Fibroblast of skin of right quadriceps (primary cell): ENCODE results near the gene CLDN24.
"Not testable (repeated sequence)": the region's sequence is repeated elsewhere in the genome, so short reads cannot be mapped to it uniquely, and the experiment has no call there.

Experiments used
- DNase-seq: peaks from one replicate; pipeline ENCODE4 v3.0.0-alpha.2; 2013

The CLDN24 gene

DNA sequence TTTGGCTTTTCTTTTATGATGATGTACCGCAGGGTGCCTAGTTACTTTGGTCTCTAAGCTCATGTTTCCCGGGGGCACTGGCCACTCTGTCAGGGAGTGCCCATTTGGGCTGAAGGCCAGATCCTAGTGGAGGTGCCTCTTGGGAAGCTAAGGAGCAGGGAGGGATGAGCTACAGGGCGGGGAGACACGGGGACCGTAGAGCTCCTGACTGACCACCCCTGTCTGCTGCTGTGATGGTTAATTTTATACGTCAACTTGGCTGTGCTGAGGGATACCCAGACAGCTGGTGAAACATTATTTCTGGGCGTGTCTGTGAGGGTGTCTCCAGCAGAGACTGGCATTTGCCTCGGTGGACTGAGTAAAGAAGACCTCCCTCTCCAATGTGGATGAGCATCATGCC lies 24.9 kb upstream of the CLDN24 start:
- DNase-seq, result no peak

DNA sequence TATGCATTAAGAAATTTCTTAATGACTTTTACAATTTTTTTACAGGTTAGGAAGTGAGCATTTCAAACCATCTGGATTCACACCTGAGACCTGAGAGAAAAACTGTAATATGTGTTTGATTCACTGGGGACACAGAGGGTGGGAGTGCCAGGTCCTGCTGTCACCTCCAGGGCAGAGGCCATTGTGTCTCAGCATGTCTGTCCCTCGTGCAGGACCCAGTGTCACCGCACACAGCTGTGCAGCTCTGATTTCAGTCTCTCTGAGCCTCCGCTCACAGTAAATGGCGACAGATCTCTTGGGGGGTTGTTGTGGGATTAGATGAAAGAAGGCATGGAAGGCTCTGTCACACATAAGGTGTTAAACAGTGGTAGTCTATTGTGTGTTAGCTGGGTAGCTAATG lies 23.0 kb upstream of the CLDN24 start:
- no peak for DNase-seq

DNA sequence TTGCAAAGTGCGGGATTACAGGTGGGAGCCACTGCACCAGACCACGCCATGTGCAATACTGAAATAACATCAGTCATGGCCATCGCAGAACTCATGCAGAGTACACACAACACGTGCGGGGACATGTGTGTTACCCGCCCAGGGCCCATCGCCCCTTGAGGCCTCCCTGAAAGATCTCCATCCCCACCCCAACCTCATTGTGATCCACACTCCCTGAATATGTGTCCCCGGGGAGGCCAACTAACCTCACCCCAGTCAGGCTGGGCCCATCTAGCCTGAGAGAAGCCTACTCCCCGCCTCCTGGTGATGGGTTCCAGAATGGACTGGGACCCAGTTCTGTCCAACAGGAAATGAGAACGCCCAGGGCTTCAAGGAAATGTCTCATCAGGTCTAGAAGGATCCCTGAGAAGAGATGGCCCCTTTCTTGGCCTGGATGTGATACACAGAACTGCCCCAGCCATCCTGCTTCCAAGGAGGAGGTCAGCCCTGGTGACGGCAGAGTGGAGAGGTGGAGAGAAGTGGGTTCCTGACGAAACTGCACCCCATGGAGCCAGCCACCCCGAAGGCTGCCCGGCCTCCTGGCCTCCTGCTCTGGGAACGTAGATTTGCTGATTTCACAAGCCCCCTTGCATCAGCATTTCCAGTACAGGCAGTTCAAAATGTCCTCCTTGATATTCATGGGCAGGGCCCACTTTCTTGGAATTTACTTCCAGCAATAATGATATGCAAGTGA lies 22.5 kb upstream of the CLDN24 start:
- DNase-seq, result no peak

DNA sequence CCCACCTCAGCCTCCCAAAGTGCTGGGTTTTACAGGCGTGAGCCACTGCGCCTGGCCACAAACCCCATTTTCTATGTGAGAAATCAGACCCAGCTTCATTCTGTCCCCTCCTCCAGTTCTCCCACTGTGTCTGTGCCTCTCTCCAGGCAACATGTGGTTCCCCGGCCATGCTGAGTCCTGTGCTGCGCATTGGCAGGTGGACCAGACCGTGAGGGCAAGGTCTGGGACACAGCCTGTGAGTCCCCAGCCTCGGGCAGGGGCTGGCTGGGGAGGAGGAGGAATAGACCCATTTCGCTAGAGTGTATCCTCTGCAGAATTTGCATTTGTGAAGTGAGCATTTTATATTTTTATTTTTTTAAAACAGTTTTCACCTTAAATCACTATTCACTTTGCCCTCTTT lies 21.5 kb upstream of the CLDN24 start:
- DNase-seq, result no peak

DNA sequence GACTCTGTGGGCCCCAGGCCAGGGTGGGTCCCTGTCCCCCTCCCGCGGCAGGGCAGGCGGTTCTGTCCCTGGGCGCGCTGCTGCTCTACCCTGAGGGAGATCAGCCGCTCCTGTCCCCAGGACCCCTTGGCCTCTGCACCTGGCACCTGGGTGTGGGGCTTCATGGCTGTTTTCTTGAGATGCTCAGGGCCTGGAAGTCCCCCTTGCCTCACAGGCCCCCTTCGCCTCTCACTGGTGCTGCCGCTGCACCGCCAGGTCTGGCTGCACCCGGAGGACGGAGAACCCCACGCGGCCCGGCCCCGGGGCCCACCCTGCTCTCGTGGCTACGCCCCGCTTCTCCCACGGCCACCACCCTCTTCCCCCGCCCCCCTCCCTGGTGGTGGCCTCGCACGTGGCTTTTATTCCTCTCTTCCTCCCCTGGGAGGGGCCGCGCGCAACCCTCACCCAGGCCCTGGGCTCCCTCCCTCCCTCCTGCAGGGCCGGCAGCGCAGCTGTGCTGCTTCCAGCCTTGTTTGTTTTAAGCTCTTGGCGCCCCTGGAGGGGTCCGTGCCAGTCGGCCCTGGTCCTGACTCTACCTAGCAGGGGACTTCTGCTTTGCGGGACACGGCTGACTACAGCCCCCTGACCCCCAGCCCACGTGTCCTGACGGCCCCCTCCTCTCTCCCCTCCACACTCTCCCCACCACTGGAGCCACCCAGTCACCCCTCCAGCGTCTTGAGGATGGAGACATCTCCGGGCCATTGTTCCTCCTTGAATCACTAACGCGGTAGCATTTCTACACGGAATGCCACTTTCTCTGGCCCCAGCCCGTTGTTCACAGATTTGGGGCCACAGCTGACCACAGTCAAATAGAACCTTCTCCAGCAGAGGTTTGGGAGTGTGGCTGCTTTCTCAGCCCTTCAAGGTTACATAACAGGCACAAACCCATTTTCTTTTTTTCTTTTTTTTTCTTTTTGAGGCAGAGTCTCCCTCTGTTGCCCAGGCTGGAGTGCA lies 20.6 kb upstream of the CLDN24 start:
- no peak for DNase-seq

DNA sequence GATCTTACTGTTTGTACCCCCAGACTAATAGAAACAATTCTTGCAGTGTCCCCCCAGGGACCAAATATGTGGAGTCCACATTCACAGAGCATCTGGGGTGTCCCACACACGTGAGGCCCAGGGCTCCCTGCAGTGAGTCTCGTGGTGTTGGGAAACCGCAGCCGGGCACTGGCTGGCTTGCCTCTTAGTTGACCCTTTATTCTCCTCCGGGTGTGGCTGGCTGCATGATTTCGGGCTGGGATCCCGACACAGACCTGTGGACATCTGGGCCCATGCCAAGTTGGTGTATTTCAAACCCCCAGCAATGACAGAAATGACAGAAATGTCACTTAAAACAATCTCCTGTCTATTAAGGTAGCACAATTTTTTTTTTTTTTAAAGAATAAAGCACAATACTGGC lies 15.6 kb upstream of the CLDN24 start:
- no peak for DNase-seq

DNA sequence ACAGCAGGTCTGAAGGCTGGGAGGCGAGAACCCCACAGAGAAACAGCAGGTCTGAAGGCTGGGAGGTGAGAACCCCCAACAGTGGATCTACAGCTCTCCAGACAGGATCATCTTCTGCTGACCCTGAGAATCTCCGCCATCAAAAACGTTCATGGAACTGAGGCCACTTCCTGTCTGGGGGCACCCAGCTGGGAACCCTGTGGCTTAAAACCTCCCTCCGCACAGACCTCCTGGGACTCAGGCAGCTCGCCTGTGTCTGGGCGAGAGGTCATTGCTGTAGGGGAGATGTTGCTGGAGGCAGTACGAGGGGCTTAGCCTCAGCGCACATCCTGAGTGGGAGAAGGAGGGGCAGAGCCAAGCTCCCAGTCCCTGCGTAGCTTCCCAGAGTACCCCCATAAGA lies 15.1 kb upstream of the CLDN24 start:
- no peak for DNase-seq

DNA sequence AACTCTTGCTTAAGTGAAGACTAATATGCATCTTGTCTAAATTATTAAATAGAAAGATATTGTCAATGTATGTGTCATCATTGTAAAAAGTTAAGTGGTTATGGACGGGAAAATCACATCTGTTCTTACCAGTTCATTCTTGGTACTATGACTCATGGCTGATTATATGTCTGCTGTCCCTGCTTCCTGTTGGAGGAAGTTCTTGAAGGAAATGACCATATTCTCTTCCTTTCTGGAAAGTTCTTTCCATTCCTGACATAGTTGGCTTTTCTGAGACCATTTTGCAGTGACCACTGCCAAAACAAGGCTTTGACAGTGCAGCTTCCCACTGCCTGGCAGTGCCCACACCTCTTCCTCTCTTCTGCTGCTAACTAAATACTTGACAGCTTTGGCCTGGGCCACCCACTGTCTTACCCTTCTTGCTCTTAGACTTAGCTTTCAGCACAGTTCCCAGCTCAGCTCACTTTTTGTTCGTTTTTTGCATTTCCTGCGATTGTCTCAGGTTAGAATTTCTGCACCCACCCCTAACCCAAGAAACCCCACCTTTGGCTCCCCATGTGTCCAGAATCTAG lies 13.2 kb upstream of the CLDN24 start:
- DNase-seq, result peak; percentile 91

DNA sequence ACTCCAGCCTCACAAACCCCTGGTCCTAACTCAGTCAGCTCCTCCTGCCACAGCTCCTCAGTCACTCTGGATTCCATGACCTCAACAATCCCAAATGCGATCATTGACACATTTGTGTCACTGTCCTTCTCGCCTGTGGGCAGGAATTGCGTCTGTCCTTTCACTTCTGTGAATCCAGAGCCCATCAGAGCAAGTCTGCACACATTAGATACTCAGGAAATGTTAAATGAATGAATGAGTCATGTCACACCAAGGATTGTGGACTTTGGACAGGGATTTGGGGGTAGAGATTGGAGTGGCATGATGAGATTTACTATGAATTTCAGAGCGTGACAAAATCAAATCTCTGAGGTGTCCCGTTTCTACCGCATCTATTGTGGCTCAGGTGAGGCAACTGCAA lies 11.8 kb upstream of the CLDN24 start:
- no peak for DNase-seq

DNA sequence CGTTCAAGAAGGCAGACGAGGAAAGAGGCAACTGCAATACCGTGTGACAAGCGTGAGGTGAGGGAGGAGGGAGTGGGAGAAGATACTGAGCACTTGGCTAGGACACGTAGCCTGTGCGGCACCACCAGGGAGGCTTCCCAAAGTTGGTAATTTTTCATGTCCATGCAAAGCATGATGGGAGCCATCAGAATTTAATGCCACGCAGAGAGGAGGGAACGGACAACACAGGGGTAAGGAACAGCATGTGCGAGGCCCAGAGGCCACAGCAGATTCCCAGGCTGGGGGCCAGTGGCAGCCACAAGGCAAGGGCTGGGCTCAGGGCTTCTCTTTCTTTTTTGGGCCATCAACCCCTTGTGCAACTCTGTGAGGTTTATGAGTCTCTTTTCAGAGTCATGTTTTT lies 11.0 kb upstream of the CLDN24 start:
- DNase-seq, result no peak

DNA sequence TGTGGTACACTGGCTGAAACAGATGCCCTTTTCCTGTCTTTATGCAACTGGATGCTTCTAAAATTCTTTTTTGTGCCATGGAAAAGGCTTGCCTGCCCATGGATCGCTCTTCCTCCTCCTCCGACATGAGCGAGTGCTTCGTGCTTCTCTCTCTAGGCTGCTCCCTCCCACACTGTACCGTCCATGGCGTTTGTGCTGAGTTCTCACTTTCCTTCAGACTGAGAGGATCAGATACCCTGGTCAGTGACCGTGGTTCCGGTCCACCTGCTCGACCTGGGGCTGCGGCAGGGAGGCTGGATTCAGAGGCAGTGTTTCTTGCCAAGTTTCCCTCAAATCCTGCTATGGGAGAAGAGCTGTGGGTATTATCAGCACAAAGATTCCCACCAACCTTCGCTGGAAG lies 10.2 kb upstream of the CLDN24 start:
- no peak for DNase-seq

DNA sequence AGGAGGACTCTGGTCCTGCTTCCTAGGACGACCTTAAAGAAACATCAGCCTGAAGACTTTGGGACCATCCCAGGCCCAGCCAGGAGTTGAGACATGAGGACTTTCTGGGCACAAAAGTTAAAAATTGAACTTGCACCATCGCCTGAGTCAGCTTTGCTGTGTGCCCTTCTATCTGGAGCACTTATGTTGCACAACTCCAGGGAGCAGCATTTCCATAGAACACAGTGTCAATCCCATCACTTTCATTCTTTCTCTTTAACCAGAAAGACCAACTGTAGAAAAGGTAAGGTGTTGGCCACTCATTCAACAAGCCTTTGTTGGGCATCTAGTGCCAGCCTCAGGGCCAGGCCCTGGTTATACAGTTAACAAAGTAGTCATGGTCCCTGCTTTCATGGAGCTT lies 8.6 kb upstream of the CLDN24 start:
- no peak for DNase-seq

DNA sequence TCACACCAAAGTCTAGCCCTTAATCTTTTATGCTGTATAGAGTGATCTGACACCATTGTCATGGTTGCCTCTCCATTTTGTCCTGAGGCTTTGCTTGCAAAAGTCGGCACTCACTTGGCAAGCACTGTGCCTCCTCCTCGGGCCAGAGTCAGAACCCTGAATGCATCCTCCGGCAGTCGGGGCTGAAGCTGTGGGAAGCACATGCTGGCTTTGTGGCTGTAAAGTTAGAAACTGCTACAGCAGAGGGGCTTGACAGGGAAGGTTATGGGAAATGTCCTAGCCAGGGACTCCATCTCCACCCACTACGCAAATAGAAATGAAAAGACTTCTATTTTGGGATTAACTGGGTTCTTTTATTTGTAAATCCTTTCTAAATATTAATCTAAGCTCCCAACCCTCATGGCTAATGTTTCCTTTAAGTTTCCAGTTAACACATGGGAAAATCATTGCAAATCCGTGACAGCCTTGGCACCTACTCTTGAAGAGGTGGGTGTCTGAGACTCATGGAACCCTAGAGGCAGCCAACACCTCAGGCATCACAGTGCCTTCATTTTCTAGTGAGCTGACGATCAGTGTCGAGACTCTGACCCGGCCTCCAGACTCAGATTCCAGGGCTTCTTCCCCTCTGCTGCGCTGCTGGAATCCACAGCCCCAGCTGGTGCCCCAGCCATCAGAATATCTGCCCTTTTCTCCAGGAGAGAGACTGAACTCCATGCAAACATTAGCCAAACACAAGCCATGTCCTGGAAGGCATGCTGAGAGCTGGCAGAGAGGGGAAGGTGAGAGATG lies 7.9 kb upstream of the CLDN24 start:
- DNase-seq, result no peak

DNA sequence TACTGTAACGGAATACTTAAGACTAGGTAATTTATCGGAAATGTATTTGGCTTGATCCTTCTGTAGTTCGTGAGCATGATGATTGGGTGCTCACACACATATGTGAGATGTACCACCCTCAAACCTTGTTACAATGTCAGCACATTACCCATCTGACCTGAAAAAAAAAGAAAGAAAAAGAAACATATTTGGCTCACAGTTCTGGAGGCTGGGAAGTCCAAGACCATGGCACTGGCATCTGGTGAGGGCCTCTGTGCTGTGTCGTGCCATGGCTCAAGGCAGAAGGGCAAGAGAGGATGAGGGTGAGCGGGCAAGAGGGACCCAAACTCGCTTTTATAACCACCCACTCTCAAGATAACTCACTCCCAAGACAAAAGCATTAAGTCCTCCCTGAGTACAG lies 7.0 kb upstream of the CLDN24 start:
- no peak for DNase-seq

DNA sequence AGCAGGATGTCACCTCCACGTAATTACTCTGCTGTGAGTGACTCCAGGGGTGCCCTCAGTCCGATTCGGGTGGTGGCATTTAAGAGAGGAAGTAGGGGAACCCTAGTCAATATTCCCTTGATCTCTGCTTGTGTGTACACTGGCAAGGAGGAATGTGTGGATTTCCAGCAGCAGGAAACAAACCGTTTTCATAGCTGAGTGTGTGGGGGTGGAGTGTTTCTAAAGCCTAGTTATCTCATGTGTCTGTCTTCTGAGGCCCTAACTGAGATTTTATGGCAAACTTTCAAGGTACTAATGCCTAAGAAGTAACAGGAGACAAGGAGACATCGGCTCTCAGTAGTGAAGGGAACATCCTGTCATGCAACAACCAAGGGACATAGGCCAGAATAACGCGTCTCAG lies 6.6 kb upstream of the CLDN24 start:
- DNase-seq, result peak; percentile 37

DNA sequence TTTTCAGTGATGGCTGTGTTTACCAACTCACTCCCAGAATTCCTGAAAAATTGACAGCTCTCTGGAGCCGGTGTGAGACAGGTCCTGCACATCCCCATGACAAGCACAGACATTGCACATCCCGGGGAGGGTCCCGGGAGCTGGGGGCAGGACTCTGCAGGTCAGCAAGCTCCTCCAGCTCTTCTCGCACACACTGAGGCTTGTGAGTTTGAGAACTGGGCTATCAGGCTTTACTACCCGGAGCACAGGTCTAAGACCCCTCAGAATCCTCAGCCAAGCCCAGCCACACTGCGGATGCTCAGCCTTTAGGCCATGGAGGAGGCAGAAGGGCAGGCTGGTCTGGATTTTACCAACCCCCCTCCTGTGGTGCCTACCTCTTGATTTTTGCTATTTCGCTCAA lies 5.6 kb upstream of the CLDN24 start:
- DNase-seq, result no peak

DNA sequence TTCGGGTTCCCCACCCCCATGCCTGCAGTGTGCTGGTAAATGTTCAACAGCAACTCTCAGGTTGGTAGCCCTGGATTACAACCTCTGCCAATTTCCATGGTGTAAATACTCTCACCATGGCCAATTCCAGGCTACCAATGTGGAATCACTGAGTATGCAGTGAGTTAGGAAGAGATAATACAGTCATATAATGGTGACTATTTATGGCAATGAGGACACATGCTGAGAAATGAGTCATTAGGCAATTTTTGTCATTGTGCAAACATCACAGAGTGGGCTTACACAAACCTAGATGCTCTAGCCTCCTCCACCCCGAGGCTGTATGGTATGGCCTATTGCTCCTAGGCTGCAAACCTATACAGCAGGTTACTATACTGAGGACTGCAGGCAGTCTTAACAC lies 4.6 kb upstream of the CLDN24 start:
- DNase-seq, result peak; percentile 53

DNA sequence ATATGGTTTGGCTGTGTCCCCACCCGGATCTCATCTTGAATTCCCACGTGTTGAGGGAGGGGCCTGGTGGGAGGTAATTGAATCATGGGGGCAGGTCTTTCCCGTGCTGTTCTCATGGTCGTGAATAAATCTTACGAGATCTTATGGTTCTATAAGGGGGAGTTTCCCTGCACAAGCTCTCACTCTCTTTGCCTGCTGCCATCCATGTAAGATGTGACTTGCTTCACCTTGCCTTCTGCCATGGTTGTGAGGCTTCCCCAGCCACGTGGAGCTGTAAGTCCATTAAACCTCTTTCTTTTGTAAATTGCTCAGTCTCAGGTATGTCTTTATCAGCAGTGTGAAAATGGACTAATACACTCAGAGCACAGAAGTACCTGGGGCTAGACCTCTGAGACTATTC lies 4.2 kb upstream of the CLDN24 start:
- DNase-seq, result not testable (repeated sequence)

DNA sequence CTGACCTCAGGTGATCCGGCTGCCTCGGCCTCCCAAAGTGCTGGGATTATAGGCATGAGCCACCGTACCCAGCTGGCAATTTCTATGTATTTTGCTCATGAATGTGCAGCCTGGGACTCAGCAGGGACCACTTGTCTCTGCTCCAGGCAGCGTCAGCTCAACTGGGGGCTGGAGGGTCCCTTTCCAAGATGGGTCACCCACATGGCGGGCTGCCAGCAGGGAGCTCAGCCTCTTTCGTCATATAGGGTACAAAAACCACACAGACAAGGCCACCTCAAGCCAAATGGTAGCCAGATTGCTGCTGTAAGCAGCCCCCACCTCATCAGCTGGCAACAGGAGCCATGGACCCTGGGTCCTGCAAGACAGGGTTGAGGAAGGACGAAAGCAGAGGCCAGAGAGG lies 2.4 kb upstream of the CLDN24 start:
- DNase-seq, result no peak

DNA sequence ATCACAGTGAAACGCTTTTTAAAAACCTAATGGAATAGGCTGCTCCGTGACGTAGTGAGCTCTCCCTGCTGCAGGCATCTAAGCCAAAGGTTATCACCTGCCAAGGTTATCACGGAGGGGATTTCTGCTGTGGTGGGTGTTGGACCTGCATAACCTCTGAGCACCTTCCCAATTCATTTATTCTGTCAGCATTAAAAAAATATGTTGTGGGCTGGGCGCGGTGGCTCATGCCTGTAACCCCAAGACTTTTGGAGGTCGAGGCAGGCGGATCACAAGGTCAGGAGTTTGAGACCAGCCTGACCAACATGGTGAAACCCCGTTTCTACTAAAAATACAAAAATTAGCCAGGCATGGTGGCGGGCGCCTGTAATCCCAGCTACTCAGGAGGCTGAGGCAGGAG lies 1.8 kb upstream of the CLDN24 start:
- DNase-seq, result not testable (repeated sequence)

DNA sequence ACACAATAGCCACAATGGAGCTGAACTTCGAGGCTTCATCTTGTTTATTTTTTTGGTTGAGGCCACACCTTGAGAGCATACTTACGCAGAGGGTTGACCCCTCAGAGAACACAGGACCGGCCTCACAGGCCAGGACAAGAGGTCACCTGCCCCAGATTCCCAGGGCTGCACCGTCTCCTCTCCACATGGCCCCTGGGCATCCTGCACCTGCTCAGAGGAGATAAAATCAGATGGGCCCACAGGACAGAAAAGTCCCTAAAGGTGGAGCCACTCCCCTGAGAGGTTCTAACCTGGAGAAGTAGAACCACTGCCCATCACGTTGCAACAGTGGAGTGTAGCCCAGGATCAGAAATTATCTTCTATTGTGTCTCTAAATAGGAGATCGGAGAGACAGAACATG lies 1.1 kb upstream of the CLDN24 start:
- DNase-seq, result no peak

DNA sequence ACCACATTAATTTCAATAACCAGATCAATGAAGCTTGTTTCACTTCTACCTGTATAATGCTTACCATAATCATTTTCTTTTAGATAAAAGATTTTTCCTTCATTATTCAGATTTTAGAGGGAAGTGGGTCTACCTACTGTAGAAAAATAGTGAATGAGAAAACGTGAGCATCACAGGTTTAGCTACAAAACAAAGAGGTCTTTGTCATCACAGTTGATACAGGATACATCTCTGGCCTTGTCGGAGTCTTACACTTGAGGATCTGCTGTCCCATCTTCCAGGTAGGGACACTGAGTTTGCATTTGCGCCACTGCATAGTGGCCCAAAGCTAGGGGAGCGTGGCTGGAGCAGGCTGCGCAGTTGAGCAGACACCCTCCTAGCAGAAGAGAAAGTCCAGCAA lies 710 bp downstream of the CLDN24 start:
- DNase-seq, result no peak

DNA sequence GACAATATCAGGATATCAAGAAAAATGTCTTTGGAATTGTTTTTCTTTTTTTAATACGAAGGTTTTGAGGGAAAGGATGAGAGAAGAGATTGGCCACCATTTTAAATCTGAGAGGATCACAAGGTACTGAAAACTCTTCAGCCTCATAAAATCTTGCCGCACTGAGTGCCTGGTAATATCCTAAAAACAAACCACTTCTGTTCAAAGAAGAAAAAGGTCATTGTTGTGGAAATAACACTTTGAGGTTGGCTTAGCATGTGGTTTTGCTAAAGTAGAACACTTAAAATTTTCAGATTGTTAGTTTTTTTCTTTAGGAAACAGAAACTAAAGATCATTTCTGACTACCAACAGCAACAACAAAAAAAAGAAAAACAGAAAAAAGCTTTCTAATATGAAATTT lies 1.1 kb downstream of the CLDN24 start:
- DNase-seq, result no peak
